Memory B cell (primary cell): ENCODE results near the gene CHPF.

ENCODE experiments used
- ATAC-seq: fragments of 150-1000 bp; cut with Tn5 transposase; 2 replicates; pipeline ENCODE4 v1.10.0; 2021; ENCODE audit warnings: low read depth, mild to moderate bottlenecking, moderate library complexity
- DNase-seq, 2 donors: peaks; one replicate each; pipeline ENCODE4 v3.0.0; 2022; ENCODE audit warnings: low spot score in 2 of 2
- H3K27ac Mint-ChIP-seq: one replicate; pipeline ENCODE4 v1.8.0; 2022; ENCODE audit warnings: mild to moderate bottlenecking, moderate library complexity, mixed read lengths
- H3K27me3 Mint-ChIP-seq: one replicate; pipeline ENCODE4 v1.8.0; 2022; ENCODE audit warnings: mixed read lengths
- H3K36me3 Mint-ChIP-seq: one replicate; pipeline ENCODE4 v1.8.0; 2022; ENCODE audit warnings: mild to moderate bottlenecking, mixed read lengths
- H3K4me1 Mint-ChIP-seq: one replicate; pipeline ENCODE4 v1.8.0; 2022; ENCODE audit warnings: mixed read lengths
- H3K4me3 Mint-ChIP-seq: one replicate; pipeline ENCODE4 v1.8.0; 2022; ENCODE audit warnings: mild to moderate bottlenecking, moderate library complexity, mixed read lengths
- H3K9me3 Mint-ChIP-seq: one replicate; pipeline ENCODE4 v1.8.0; 2022; ENCODE audit warnings: mixed read lengths

Gene CHPF

DNA sequence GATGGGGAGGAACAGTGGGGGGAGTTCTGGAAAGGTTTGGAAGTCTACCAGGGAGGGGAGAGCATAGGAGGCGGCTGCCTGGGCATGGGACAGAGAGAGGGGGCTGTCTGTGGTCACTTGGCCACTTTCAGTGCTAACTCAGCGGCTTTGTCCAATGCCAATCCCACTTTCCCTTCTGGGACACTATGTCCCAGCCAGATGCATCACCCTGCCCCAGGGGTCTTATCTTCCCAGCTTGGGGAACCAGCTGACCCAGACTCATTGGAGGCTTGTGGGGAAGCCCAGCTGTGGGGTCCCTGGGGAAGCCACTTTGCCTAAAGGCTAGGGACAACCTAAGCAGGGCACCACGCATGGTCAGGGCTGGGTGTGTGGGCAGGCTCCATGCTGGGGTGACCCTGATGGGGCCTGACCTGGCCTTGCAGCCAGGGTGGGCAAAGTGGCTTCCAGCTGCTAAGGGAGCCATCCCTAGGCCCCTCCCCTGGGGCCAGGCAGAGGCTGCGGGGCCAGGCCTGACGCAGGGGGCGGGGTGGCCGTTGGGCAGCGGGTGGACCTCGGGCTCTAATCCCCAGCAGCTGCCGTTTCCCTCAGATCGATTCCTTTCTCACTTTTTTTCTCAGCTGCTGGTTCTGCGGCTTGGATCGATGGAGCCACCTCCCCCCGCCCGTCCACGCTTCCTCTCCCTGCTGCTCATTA lies 30.9 kb downstream of the CHPF start:
- Mint-ChIP-seq H3K4me1 (peaks cover 22% of the 10 kb centered on the region), H3K27ac (no peak overlapping the region)

DNA sequence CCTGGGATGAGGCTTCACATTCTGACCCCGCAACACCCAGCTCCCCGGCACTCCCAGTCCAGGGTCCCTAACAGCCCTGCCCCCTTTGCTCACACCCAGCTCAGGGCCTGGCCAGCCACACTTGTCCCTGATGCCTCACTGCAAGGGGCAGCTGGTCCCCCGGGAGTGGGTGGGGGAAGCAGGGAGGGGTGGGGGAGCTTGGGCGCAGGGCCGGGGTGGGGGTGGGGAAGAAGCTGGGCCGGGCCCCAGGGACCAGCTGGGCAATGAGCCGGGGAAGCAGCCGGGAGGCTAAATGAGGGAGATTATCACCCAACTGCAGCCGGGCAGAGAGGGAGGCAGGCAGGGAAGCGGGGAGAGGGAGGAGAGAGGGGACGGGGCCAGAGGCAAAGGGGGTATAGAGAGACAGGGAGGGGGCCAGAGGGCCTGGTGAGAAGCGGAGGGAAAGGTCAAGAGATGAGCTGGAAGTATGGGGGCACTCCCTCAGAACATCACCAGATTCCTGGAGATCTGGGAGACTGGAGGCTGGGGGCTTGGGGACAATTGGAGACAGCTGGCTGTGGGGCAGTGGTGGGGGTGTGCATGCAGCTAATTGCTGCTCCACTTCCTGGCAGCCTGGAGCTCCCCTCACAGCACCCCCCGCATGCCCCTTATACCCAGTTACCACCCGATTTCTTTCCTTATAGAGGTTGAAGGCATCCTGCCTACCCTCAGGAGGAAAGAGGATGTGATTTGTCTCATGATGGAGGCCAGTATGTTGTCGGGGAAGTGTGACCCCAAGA lies 31.9 kb downstream of the CHPF start:
- DNase-seq, result no peak
- Mint-ChIP-seq H3K4me1 (peaks cover 22% of the 10 kb centered on the region), H3K4me3 (no peak overlapping the region), H3K27me3 (peaks cover 46% of the 10 kb centered on the region), H3K27ac (no peak overlapping the region), H3K9me3 (no peaks in the 10 kb centered on the region), H3K36me3 (peaks cover 5% of the 10 kb centered on the region)
- no peak for ATAC-seq

More for the DNA sequence above, 30.9 kb downstream of the CHPF start:
- Mint-ChIP-seq H3K9me3 (no peaks in the 10 kb centered on the region), H3K4me3 (no peak overlapping the region), H3K36me3 (no peaks in the 10 kb centered on the region), H3K27me3 (peaks cover 53% of the 10 kb centered on the region)
- DNase-seq (no peak), ATAC-seq (no peak)

DNA sequence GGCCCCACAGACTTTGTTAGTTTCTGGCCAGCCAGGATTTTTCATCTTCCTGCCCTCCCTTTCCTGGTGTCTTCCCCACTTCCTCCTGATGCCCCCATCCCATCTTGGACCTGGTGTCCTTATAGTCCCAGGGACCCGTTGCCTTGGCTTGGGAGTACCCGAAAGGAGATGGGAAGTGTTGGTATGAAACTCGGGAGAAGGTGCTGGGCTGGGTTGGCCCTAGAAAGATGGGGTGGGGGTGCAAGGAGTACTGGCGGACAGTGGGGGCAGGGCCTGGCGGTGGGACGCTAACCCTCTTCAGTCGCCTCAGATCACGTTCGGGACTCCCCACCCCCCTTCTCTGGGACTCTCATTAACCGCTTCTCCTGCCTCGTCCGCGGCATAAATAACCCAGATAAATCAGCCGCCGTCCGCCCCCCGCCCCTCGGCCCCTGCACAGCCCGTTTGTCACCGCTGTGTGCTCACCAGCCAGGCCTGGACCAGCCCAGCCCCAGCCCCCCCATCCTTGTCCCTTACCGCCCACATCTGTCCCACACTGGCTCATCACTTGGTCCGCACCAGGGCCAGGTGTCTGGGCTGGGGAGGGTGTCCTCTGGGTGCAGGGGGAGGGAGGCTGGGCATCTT lies 33.0 kb downstream of the CHPF start:
- Mint-ChIP-seq H3K27me3 (peaks cover 36% of the 10 kb centered on the region), H3K4me1 (peaks cover 22% of the 10 kb centered on the region), H3K36me3 (peaks cover 11% of the 10 kb centered on the region), H3K27ac (no peak overlapping the region), H3K9me3 (no peaks in the 10 kb centered on the region), H3K4me3 (peak overlapping the region; percentile 53)
- ATAC-seq, result no peak
- DNase-seq, result no peak

DNA sequence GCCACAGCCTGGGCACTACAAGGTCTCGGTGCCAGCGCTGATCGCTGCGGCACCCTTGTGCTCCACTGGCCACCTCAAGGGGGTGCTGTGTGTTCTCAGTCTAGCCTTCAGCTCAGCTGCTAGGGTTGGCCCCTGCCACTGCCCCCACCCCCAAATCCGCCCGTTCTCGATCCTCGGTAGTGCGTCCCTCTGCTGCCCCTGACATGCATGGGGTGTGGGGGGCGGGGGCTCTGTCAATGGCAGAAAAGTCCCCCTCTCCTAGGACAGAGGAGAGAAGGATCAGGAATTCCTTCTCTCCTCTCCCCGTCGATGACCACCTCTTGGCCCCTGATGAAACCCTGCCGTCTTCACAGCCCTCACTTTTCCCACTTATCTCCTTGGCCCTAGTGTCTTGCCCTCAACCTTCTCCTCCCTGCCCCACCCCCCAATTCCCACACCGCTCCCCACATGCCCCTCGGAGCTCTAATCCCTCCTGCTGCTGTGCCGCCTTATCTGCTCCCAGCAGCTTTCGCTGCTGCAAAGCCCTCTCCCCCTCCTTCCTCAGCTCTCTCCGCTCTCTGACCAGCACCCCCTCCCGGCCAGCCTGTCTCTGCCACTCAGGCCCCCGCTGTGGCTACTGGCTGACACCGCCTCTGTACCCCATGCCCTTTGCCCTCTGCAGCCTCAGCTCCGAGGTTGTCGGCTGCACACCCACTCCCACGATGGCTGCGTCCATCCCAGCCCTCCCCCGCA lies 33.7 kb downstream of the CHPF start:
- peak; percentile 84 for ATAC-seq
- Mint-ChIP-seq H3K4me3 (peak overlapping the region; percentile 53), H3K27ac (no peak overlapping the region), H3K27me3 (peaks cover 36% of the 10 kb centered on the region), H3K9me3 (no peaks in the 10 kb centered on the region), H3K36me3 (peaks cover 15% of the 10 kb centered on the region), H3K4me1 (peaks cover 22% of the 10 kb centered on the region)
- peak in 1 of 2 donors; percentile 51 for DNase-seq

DNA sequence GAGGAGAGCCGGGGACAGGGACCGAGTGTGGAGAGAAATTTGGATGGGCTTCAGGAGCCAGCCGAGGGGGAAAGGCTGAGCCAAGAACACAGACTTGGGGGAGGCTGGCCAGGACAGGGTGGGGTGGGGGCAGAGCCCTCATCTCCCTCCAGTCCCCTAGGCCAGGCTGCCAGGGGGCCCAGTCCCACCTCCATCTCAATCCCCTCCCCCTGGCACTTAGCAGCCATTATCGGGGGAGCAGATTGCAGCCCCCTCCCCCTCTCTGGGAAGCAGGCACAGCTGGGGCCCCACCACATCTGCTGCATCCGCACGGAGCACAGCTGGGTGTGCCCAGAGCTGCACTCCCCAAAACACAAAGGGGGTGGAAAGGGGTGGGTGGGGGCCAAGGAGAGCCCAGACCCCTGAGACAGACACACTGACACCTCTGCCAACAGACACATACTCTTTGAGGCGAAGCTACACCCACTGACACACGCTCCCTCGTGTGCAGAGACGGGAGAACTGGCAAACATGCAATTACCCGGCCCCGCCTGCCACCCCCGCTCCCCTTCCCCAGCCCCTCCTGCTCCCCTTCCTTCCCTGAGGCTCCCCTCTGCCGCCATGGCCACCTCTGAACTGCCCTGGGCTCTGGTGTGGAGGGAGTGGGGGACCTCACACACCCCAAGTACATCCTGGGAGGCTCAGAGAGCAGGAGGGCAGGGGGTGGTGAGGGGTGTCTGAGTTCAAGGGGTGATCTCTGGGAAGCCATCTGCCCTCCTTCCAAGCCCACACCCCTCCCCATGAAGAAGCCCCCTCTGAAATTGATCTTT lies 34.4 kb downstream of the CHPF start:
- H3K27ac Mint-ChIP-seq, result no peak overlapping the region
- H3K36me3 Mint-ChIP-seq, result peaks cover 22% of the 10 kb centered on the region
- DNase-seq (no peak), ATAC-seq (peak; percentile 24)
- H3K27me3 Mint-ChIP-seq, result peaks cover 35% of the 10 kb centered on the region
- peaks cover 22% of the 10 kb centered on the region for H3K4me1 Mint-ChIP-seq
- H3K9me3 Mint-ChIP-seq, result no peaks in the 10 kb centered on the region
- H3K4me3 Mint-ChIP-seq, result peak overlapping the region; percentile 53

DNA sequence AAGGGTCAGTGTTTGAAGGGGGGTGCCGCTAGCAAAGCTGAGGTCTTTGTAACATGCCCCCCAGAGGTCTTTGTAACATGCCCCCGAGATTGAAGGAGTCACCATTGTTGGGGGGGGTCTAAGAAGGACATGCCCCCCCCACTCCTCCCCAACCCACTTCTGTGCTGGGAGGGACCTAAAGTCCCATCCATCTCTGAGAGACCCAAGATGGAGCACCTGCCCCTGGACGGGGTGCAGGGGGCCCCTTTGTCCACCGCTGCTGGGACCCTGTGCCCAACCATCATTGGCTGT lies 35.2 kb downstream of the CHPF start:
- no peaks in the 10 kb centered on the region for H3K9me3 Mint-ChIP-seq
- ATAC-seq (no peak), DNase-seq (no peak)
- H3K27me3 Mint-ChIP-seq, result peaks cover 28% of the 10 kb centered on the region
- H3K4me1 Mint-ChIP-seq, result peaks cover 16% of the 10 kb centered on the region
- no peak overlapping the region for H3K27ac Mint-ChIP-seq
- no peak overlapping the region for H3K4me3 Mint-ChIP-seq
- peaks cover 28% of the 10 kb centered on the region for H3K36me3 Mint-ChIP-seq

DNA sequence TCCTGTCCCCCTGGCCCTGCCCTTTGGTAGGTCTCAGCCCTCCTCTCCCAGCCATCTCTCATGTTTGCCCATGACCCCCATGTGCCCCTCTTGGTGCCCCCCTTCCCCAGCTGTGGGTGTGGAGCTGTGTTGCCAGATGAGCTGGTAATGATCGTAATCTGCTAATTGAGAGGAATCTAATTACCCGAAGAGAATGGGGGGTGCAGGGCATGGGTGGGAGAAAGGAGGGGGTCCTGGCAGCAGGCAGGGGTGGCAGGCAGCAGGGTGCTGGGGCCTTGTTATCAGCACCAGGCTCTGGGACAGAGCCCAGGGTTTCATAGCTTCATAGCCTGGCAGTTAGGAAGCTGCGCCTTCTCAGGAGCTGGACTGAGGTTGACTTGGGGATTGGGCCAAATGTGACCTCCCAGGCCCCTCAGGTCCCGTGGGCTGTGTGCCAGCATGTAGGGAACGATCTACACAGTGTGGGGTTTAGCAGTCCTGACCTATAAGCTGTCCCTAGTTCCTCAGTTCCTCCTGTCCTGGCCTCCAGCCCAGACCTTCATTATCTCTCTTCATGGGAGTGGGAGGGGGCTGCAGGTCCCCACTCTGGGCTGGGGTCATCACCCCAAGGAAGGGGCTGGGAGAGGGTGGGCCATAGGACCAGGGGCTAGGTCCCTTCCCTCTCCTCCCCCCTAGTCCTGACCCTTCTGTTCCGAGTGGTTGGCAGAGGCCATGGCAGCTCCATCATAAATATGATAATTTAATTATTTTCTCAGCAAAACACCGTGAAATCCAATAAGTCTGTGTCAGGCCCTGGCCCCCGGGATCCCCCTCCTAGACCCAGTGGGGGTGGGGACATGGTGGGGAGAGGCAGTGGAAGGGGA lies 35.8 kb downstream of the CHPF start:
- DNase-seq (no peak), ATAC-seq (no peak)
- H3K36me3 Mint-ChIP-seq, result peaks cover 28% of the 10 kb centered on the region
- no peak overlapping the region for H3K4me3 Mint-ChIP-seq
- H3K27ac Mint-ChIP-seq, result no peak overlapping the region
- H3K4me1 Mint-ChIP-seq, result peaks cover 15% of the 10 kb centered on the region
- H3K27me3 Mint-ChIP-seq, result peaks cover 24% of the 10 kb centered on the region
- no peaks in the 10 kb centered on the region for H3K9me3 Mint-ChIP-seq

DNA sequence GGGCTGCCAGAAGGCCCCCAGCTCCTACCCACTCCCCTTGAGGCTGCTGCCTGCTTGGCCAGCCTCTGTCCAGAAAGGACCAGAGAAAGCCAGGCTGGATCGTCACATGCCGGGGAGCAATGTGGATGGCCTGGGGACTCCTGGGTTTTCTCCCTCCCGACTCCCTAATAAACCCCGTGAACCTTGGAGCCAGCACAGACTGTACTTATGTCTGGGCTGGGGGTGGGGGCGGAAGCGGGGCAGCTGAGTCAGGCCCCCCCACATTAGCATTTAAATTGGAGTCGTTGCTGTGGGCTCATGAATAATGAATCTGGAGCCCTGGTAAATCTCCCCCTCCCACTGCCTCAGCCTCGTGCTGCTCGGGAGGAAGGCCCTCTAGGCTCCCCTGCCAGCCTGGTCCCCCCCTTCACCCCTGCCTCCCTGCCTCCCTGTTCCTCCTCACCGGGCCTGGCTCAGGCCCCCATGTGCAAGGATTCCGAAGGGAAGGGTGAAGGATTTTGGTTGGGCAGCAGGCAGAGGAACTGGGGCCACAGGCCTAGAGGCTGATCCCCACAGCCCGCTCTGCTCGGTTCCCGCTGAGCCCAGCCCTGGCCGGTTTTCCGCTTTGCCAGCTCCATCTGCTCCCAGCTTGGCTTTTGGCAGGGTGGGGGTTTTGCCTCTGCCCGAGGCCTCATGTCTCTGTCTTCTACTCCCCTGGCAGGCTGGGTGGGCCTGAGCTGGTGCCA lies 36.6 kb downstream of the CHPF start:
- Mint-ChIP-seq H3K36me3 (peaks cover 30% of the 10 kb centered on the region), H3K27ac (no peak overlapping the region), H3K4me3 (no peak overlapping the region), H3K27me3 (peaks cover 21% of the 10 kb centered on the region), H3K4me1 (peaks cover 15% of the 10 kb centered on the region), H3K9me3 (no peaks in the 10 kb centered on the region)
- ATAC-seq, result no peak
- DNase-seq, result no peak

DNA sequence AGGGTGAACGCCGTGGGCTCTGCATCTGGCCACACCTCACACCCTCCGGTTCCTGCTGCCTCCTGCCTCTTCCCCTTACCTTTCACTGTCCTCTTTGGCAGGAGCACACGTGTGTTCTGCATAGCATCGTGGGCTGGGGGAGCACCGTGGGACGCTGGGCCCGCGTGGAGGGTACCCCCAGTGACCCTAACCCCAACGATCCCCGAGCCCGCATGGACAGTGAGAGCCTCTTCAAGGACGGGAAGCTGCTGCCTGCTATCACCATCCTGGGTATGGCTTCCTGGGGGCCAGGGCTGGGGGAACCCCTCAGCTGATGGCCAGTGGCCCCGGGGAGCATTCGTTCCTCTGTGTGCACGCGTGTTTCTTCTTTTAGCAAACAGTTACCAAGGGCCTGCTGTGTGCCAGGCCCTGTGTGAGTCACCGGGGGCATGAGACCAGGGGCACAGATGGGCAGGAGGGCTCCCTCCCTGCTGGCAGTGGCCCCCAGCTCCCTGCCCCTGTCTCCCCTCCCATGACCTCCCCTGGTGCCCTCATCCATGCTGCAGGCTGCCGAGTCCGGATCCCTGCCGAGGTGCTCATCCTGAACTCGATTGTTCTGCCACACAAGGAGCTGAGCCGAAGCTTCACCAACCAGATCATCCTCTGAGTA lies 37.3 kb downstream of the CHPF start:
- H3K4me1 Mint-ChIP-seq, result peaks cover 13% of the 10 kb centered on the region
- peaks cover 33% of the 10 kb centered on the region for H3K36me3 Mint-ChIP-seq
- no peak overlapping the region for H3K4me3 Mint-ChIP-seq
- no peak overlapping the region for H3K27ac Mint-ChIP-seq
- ATAC-seq, result no peak
- no peaks in the 10 kb centered on the region for H3K9me3 Mint-ChIP-seq
- H3K27me3 Mint-ChIP-seq, result peaks cover 19% of the 10 kb centered on the region
- DNase-seq, result no peak

DNA sequence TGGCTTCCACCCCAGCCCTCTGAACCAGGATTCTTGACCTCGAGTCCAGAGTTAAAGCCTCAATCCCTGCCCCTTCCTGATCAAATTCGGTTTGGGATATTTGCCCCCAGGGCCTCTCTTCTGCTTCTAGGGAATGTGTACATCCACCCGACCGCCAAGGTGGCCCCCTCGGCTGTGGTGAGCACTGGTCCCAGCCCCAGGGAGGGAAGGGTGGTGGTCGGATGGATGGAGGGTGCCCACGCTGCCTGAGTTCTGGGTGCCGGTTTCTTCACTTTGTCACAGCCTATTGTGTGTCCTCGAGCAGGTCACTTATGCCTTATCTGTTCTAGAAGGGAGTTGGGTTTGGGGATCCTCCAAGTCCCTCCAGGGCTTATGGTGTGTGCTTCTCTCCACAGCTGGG lies 38.0 kb downstream of the CHPF start:
- no peak overlapping the region for H3K4me3 Mint-ChIP-seq
- H3K27me3 Mint-ChIP-seq, result peaks cover 14% of the 10 kb centered on the region
- peaks cover 13% of the 10 kb centered on the region for H3K4me1 Mint-ChIP-seq
- no peaks in the 10 kb centered on the region for H3K9me3 Mint-ChIP-seq
- H3K27ac Mint-ChIP-seq, result no peak overlapping the region
- ATAC-seq, result no peak
- no peak for DNase-seq
- H3K36me3 Mint-ChIP-seq, result peaks cover 33% of the 10 kb centered on the region

DNA sequence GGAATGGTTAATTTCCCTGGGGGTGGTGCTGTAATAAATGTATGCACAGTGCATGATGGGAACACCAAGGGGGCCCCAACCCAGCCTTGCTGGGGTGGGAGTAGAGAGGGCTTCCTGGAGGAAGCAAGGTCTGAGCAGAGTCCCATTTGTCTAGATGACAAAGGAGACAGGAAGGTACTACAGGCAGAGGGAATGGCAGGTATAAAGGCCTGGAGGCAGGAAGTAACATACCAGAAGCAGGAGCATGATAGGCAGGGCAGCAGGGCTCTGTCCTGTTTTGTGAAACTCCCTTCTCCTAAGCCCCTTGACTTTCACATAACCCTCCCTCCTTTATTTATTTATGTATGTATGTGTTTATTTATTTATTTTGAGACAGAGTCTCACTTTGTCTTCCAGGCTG lies 41.0 kb downstream of the CHPF start:
- Mint-ChIP-seq H3K27me3 (no peaks in the 10 kb centered on the region), H3K4me3 (no peak overlapping the region), H3K9me3 (no peaks in the 10 kb centered on the region), H3K27ac (no peak overlapping the region), H3K36me3 (peaks cover 33% of the 10 kb centered on the region), H3K4me1 (peaks cover 18% of the 10 kb centered on the region)
- DNase-seq, result no peak
- no peak for ATAC-seq

DNA sequence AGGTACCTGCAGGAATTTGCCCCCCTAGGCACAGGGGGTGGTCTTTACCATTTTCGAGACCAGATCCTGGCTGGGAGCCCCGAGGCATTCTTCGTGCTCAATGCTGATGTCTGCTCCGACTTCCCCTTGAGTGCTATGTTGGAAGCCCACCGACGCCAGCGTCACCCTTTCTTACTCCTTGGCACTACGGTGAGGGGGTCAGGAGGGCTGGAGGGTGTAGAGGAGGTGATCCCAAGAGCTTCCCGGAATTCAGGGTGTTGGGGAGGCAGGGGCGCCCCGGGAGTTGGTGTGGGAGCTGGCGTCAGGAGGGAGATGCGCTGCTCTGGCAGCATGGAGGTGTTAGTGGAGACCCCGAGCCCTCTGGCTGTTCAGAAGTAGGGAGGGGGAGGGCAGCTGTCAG lies 41.8 kb downstream of the CHPF start:
- ATAC-seq (no peak), DNase-seq (no peak)
- H3K4me1 Mint-ChIP-seq, result peaks cover 18% of the 10 kb centered on the region
- H3K9me3 Mint-ChIP-seq, result no peaks in the 10 kb centered on the region
- H3K4me3 Mint-ChIP-seq, result no peak overlapping the region
- no peaks in the 10 kb centered on the region for H3K27me3 Mint-ChIP-seq
- no peak overlapping the region for H3K27ac Mint-ChIP-seq
- H3K36me3 Mint-ChIP-seq, result peaks cover 28% of the 10 kb centered on the region
